SK-N-SH (cell line): ENCODE measurements around the gene SHB. TPM values are rescaled to one million over a fixed set of nuclear protein-coding genes. Genes with fewer than 3 reads are reported as not detected.

Source experiments
- CTCF ChIA-PET: fragments of 300-600, 350-600 bp; formaldehyde crosslinking; extraction: SDS; loops from one replicate; lab custom pipeline; 2021; lab: Yijun Ruan, JAX
- POLR2A ChIA-PET: fragments of 350-600 bp; sonication (Branson Sonifier 250); formaldehyde crosslinking; extraction: SDS; loops from one replicate; lab custom pipeline; 2020; ENCODE audit warnings: antibody characterized with exemption, inconsistent platforms; lab: Yijun Ruan, JAX
- DNase-seq: peaks from one replicate; pipeline ENCODE4 v3.0.0; 2012
- H2AFZ ChIP-seq: fragments of 200-600 bp; sonication (generic); 2 replicates; pipeline ENCODE4 v1.8.1; 2016; ENCODE audit warnings: antibody characterized with exemption, mild to moderate bottlenecking, low read depth
- H3F3A ChIP-seq: fragments of 200-600 bp; sonication (generic); replicated peaks from 2 replicates; pipeline ENCODE3; 2016; ENCODE audit warnings: antibody characterized with exemption, mild to moderate bottlenecking; ENCODE audit not compliant: insufficient read depth
- H3K27ac ChIP-seq, 2 experiments: fragments of 200-500 bp in 1 of 2; fragments of 200-600 bp in 1 of 2; sonication (Bioruptor generic) in 1 of 2; sonication (generic), shearing (Covaris generic) in 1 of 2; 2 replicates each; pipeline versions ENCODE4 v1.5.1 to v1.6.1; 2014 to 2016; ENCODE audit warnings: low read depth in 2 of 2, inconsistent platforms in 1 of 2, low read length in 1 of 2, mild to moderate bottlenecking in 1 of 2, mixed read lengths in 1 of 2
- H3K27me3 ChIP-seq: fragments of 200-600 bp; sonication (generic), shearing (Covaris generic); 2 replicates; pipeline ENCODE4 v1.6.1; 2016; ENCODE audit warnings: mixed run types; ENCODE audit not compliant: insufficient read depth
- H3K36me3 ChIP-seq, 2 experiments: fragments of 200-500 bp in 1 of 2; fragments of 200-600 bp in 1 of 2; sonication (Bioruptor generic) in 1 of 2; sonication (generic) in 1 of 2; replicated peaks in 1 of 2; 2 replicates each; pipeline versions ENCODE3 to v1.5.1; 2014 to 2016; ENCODE audit warnings: low read length in 1 of 2, mild to moderate bottlenecking in 1 of 2; ENCODE audit not compliant: insufficient read depth in 2 of 2, control insufficient read depth in 1 of 2
- H3K4me1 ChIP-seq, 2 experiments: fragments of 200-500 bp in 1 of 2; fragments of 200-600 bp in 1 of 2; sonication (Bioruptor generic) in 1 of 2; sonication (generic), shearing (Covaris generic) in 1 of 2; 2 replicates each; pipeline versions ENCODE4 v1.5.1 to v1.6.1; 2014 to 2016; ENCODE audit warnings: low read depth in 1 of 2, low read length in 1 of 2, mixed run types in 1 of 2; ENCODE audit not compliant: insufficient read depth in 2 of 2, control insufficient read depth in 1 of 2
- H3K4me2 ChIP-seq: fragments of 200-600 bp; sonication (generic), shearing (Covaris generic); 2 replicates; pipeline ENCODE4 v1.6.1; 2017; ENCODE audit warnings: mixed run types
- H3K4me3 ChIP-seq, 2 experiments: fragments of 200-500 bp in 1 of 2; fragments of 200-600 bp in 1 of 2; sonication (Bioruptor generic) in 1 of 2; sonication (generic), shearing (Covaris generic) in 1 of 2; 2 replicates each; pipeline versions ENCODE4 v1.5.1 to v1.8.1; 2014 to 2016; ENCODE audit warnings: low read depth in 2 of 2, inconsistent platforms in 1 of 2, low read length in 1 of 2, mild to moderate bottlenecking in 1 of 2, mixed read lengths in 1 of 2, moderate library complexity in 1 of 2
- H3K79me2 ChIP-seq: fragments of 200-600 bp; sonication (generic); 2 replicates; pipeline ENCODE4 v1.8.1; 2017; ENCODE audit warnings: mild to moderate bottlenecking; ENCODE audit not compliant: insufficient read depth
- H3K9ac ChIP-seq: fragments of 200-600 bp; sonication (generic); 2 replicates; pipeline ENCODE4 v1.6.1; 2017; ENCODE audit warnings: mixed run types
- H3K9me2 ChIP-seq: fragments of 200-600 bp; sonication (generic); 2 replicates; pipeline ENCODE4 v1.6.1; 2017; ENCODE audit warnings: mixed run types
- H3K9me3 ChIP-seq: fragments of 200-600 bp; sonication (generic); 2 replicates; pipeline ENCODE4 v1.6.1; 2017; ENCODE audit warnings: mixed run types, mild to moderate bottlenecking, moderate library complexity
- H4K20me1 ChIP-seq: fragments of 200-600 bp; sonication (generic); 2 replicates; pipeline ENCODE4 v1.6.1; 2017; ENCODE audit warnings: mild to moderate bottlenecking, mixed run types; ENCODE audit not compliant: insufficient read depth
- ELF1 ChIP-seq: IDR thresholded peaks from 2 replicates; pipeline ENCODE4 v1.4.0; 2012
- FOXJ3 ChIP-seq: sonication (generic); formaldehyde crosslinking; IDR thresholded peaks from 2 replicates; pipeline ENCODE4 v1.5.1; 2020; ENCODE audit warnings: mild to moderate bottlenecking, missing genetic modification reagents
- FOXM1 ChIP-seq: IDR thresholded peaks from 2 replicates; pipeline ENCODE4 v1.4.0; 2012; ENCODE audit warnings: low read depth, mild to moderate bottlenecking
- GABPA ChIP-seq: IDR thresholded peaks from 2 replicates; pipeline ENCODE4 v1.4.0; 2012; ENCODE audit warnings: low read depth, mild to moderate bottlenecking
- GATA2 ChIP-seq: sonication (generic); formaldehyde crosslinking; IDR thresholded peaks from 2 replicates; pipeline ENCODE4 v1.5.0; 2020; ENCODE audit warnings: mild to moderate bottlenecking, missing genetic modification reagents
- MEF2A ChIP-seq: IDR thresholded peaks from 2 replicates; pipeline ENCODE4 v1.4.0; 2012; ENCODE audit warnings: low read depth, borderline replicate concordance
- POLR2AphosphoS5 ChIP-seq: IDR thresholded peaks from 2 replicates; pipeline ENCODE4 v1.6.1; 2012; ENCODE audit warnings: low read depth, low read length
- RAD21 ChIP-seq: IDR thresholded peaks from 2 replicates; pipeline ENCODE4 v1.6.1; 2012; ENCODE audit warnings: mild to moderate bottlenecking, low read length
- RCOR1 ChIP-seq: fragments of 150-350 bp; IDR thresholded peaks from 2 replicates; pipeline ENCODE4 v1.6.1; 2017; ENCODE audit warnings: antibody characterized with exemption, low read length
- RXRA ChIP-seq: IDR thresholded peaks from 2 replicates; pipeline ENCODE4 v1.4.0; 2012; ENCODE audit warnings: low read depth, mild to moderate bottlenecking, borderline replicate concordance
- TAF1 ChIP-seq: IDR thresholded peaks from 2 replicates; pipeline ENCODE4 v1.6.1; 2012; ENCODE audit warnings: low read depth, mild to moderate bottlenecking, low read length, moderate library complexity, borderline replicate concordance
- TEAD4 ChIP-seq: IDR thresholded peaks from 2 replicates; pipeline ENCODE4 v1.4.0; 2012; ENCODE audit warnings: mild to moderate bottlenecking, borderline replicate concordance; ENCODE audit not compliant: insufficient read depth
- YY1 ChIP-seq: IDR thresholded peaks from 2 replicates; pipeline ENCODE4 v1.4.0; 2012; ENCODE audit warnings: low read depth, mild to moderate bottlenecking
- WGBS: methylation state at CpG from one replicate; pipeline ENCODE4 v1.1.6; 2017; ENCODE audit warnings: low lambda C conversion rate; 5-methylcytosine and 5-hydroxymethylcytosine counted together
- polyA plus RNA-seq, 3 experiments: library from polyadenylated mRNA; depleted of rRNA; stranded (reverse); fragments of >200 nt; gene quantifications; 2 replicates each; pipeline ENCODE4 v1.2.3, GENCODE V29; 2012
- TF ChIP-seq, protein P1 (sequence below): fragments of 200-600 bp; sonication (generic); IDR thresholded peaks from 2 replicates; pipeline ENCODE4 v1.6.1; 2017; ENCODE audit warnings: antibody characterized with exemption, mild to moderate bottlenecking, moderate library complexity
- TF ChIP-seq, protein P2 (sequence below): fragments of 150-350 bp; IDR thresholded peaks from 2 replicates; pipeline ENCODE4 v1.6.1; 2016; ENCODE audit warnings: mild to moderate bottlenecking, low read depth, low read length
- TF ChIP-seq, protein P3 (sequence below): IDR thresholded peaks from 2 replicates; pipeline ENCODE4 v1.6.1; 2012; ENCODE audit warnings: mild to moderate bottlenecking, low read depth, low read length, moderate library complexity

SHB gene
- polyA plus RNA-seq, 1 of the 3 experiments (the other 2 are of a cell fraction): 26.0 TPM

DNA sequence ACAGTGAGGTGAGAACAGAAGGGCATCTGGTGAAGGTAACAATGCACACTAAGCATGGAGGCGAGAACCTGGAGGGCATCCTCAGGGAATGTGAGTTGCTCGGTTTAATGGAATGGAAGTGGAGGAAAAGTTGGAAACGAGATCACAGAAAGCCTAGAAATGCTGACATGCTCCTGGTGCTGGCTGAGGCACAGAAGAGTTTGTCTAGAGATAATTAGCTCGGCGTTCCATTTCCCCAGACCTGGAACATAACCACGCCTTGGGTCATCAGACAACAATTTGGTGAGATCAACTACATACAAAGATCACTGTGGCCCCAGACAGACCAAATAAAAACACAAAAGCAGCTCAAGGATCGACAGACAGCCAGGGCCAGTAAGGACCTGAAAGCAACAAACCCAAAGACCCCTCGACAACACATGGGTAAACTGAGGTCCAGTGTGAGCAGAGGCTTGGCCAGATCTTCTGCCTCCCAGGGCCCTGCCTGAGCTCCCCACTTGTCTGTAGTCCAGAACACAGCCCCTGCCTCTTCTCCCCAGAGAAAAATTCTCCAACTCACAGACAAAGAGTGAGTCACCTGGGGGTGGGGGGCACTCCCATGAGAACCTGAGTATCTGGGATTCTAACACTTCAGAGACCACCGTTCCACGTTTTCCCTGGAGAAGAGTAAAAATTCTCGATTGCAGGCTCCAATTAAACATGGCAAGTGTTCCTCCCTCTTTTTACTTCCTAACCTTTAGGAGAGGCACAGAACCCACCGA, 52.5 kb downstream of the SHB start (continued):
- no peak for TF ChIP-seq MEF2A
- no peak for TF ChIP-seq TEAD4
- TF ChIP-seq FOXM1: no peak
- no peak for TF ChIP-seq RAD21
- TF ChIP-seq FOXJ3 (CRISPR knock-in tag): no peak
- TF ChIP-seq YY1: no peak
- TF ChIP-seq, protein P1, sequence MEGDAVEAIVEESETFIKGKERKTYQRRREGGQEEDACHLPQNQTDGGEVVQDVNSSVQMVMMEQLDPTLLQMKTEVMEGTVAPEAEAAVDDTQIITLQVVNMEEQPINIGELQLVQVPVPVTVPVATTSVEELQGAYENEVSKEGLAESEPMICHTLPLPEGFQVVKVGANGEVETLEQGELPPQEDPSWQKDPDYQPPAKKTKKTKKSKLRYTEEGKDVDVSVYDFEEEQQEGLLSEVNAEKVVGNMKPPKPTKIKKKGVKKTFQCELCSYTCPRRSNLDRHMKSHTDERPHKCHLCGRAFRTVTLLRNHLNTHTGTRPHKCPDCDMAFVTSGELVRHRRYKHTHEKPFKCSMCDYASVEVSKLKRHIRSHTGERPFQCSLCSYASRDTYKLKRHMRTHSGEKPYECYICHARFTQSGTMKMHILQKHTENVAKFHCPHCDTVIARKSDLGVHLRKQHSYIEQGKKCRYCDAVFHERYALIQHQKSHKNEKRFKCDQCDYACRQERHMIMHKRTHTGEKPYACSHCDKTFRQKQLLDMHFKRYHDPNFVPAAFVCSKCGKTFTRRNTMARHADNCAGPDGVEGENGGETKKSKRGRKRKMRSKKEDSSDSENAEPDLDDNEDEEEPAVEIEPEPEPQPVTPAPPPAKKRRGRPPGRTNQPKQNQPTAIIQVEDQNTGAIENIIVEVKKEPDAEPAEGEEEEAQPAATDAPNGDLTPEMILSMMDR: no peak
- TF ChIP-seq, all 33 proteins: peak for 4

DNA sequence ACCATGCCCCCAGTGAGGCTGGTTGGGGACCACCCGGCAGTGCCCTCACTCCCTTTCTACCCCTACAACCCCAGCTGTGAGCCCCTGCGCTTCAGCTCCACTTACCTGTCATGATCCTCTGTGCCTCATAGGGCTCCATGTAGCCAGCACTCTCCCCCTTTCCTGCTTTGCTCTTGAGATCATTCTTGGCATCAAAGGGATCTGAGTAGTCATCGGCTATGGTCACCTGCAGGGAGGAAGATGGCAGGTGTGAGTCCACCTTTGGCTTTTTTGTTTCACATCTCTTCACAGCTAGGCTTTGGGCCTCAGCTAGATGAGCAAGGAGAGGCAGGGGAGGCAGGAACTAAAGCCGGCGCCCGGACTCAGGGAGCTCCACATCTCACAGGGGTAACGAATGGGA, 53.1 kb downstream of the SHB start:
- peak overlapping the region; percentile 61; the same call in 1 of the 2 replicates for H3K9ac ChIP-seq
- peak overlapping the region; percentile 97 to 99 for H3K27ac ChIP-seq
- TF ChIP-seq RCOR1: no peak
- no peak for TF ChIP-seq POLR2AphosphoS5
- no peak for TF ChIP-seq GABPA
- no peak for TF ChIP-seq TAF1
- no peak for TF ChIP-seq MEF2A
- no peak for DNase-seq
- no peaks in the 10 kb centered on the region for H3K27me3 ChIP-seq
- no peak overlapping the region for H3K4me3 ChIP-seq
- peaks cover 98% of the 10 kb centered on the region for H3K79me2 ChIP-seq
- no peaks in the 10 kb centered on the region for H3K9me3 ChIP-seq
- CTCF ChIA-PET: interaction anchor here (1.4 to 5.3 kb wide), 13 partner anchors 10 to 345 kb away, joined by 4 to 74 read pairs (median 15); no protein-coding TSS in a partner anchor
- no peak overlapping the region for H2AFZ ChIP-seq
- H3K4me1 ChIP-seq: peaks cover 52 to 53% of the 10 kb centered on the region in 2 experiments
- H3K36me3 ChIP-seq: peaks cover 21 to 39% of the 10 kb centered on the region in 2 experiments
- POLR2A ChIA-PET: no interaction called here
- no peaks in the 10 kb centered on the region for H4K20me1 ChIP-seq
- peaks cover 41% of the 10 kb centered on the region for H3F3A ChIP-seq
- H3K4me2 ChIP-seq: peak overlapping the region; percentile 72
- WGBS: 85% methylated on average over 4 of the region's 7 CpGs
- H3K9me2 ChIP-seq: no peaks in the 10 kb centered on the region

DNA sequence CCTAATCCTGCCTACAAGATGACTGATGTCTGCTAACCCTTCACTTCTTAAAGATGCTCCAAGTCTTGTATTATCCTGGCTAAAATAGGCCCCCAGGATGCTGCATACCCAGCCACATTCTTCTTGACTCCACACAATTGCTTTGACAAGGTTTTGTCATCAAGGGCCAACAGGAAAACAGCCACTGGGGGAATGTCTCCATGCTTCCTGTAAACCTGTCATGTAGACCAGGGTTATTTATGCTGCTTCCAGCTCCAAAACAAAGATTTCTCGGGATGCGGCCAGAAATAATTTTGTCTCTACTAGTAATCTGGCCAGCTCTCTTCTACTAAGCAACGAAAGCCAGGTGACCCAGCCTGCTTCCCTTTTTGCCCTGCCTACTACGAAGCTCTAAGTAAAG, 53.8 kb downstream of the SHB start:
- peaks cover 35% of the 10 kb centered on the region for H3F3A ChIP-seq
- H3K36me3 ChIP-seq: peaks cover 21 to 39% of the 10 kb centered on the region in 2 experiments
- peaks cover 98% of the 10 kb centered on the region for H3K79me2 ChIP-seq
- peak overlapping the region in 1 of 2 experiments; percentile 97; a peak in 3 of 4 replicates for H3K27ac ChIP-seq
- no peaks in the 10 kb centered on the region for H3K9me3 ChIP-seq
- H3K9me2 ChIP-seq: no peaks in the 10 kb centered on the region
- CTCF ChIA-PET: interaction anchor here (1.4 to 5.3 kb wide), 5 partner anchors 10 to 101 kb away, joined by 4 to 74 read pairs (median 20); no protein-coding TSS in a partner anchor
- WGBS: 64% methylated on average over 4 of the region's 4 CpGs
- DNase-seq: no peak
- TF ChIP-seq TEAD4 (no peak), RXRA (no peak), ELF1 (no peak), GATA2 (CRISPR knock-in tag) (no peak), YY1 (no peak)
- TF ChIP-seq, protein P2, sequence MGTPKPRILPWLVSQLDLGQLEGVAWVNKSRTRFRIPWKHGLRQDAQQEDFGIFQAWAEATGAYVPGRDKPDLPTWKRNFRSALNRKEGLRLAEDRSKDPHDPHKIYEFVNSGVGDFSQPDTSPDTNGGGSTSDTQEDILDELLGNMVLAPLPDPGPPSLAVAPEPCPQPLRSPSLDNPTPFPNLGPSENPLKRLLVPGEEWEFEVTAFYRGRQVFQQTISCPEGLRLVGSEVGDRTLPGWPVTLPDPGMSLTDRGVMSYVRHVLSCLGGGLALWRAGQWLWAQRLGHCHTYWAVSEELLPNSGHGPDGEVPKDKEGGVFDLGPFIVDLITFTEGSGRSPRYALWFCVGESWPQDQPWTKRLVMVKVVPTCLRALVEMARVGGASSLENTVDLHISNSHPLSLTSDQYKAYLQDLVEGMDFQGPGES: no peak
- TF ChIP-seq, protein P3, sequence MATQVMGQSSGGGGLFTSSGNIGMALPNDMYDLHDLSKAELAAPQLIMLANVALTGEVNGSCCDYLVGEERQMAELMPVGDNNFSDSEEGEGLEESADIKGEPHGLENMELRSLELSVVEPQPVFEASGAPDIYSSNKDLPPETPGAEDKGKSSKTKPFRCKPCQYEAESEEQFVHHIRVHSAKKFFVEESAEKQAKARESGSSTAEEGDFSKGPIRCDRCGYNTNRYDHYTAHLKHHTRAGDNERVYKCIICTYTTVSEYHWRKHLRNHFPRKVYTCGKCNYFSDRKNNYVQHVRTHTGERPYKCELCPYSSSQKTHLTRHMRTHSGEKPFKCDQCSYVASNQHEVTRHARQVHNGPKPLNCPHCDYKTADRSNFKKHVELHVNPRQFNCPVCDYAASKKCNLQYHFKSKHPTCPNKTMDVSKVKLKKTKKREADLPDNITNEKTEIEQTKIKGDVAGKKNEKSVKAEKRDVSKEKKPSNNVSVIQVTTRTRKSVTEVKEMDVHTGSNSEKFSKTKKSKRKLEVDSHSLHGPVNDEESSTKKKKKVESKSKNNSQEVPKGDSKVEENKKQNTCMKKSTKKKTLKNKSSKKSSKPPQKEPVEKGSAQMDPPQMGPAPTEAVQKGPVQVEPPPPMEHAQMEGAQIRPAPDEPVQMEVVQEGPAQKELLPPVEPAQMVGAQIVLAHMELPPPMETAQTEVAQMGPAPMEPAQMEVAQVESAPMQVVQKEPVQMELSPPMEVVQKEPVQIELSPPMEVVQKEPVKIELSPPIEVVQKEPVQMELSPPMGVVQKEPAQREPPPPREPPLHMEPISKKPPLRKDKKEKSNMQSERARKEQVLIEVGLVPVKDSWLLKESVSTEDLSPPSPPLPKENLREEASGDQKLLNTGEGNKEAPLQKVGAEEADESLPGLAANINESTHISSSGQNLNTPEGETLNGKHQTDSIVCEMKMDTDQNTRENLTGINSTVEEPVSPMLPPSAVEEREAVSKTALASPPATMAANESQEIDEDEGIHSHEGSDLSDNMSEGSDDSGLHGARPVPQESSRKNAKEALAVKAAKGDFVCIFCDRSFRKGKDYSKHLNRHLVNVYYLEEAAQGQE: no peak
- no peak overlapping the region for H2AFZ ChIP-seq
- H3K27me3 ChIP-seq: no peaks in the 10 kb centered on the region
- H3K4me1 ChIP-seq: peaks cover 46 to 47% of the 10 kb centered on the region in 2 experiments
- H3K4me3 ChIP-seq: no peak overlapping the region
- no peak overlapping the region for H3K9ac ChIP-seq
- no peaks in the 10 kb centered on the region for H4K20me1 ChIP-seq
- POLR2A ChIA-PET: no interaction called here
- no peak overlapping the region for H3K4me2 ChIP-seq
